HG03342 (cell line): ENCODE measurements around the gene SH3TC1.

Experiments
- ATAC-seq: cut with Tn5 transposase; IDR thresholded peaks from one replicate; pipeline ENCODE4 v1.9.1; 2021; ENCODE audit warnings: mild to moderate bottlenecking, moderate library complexity; ENCODE audit not compliant: unreplicated experiment

The SH3TC1 gene

GRCh38 chr4:8163436-8164193 is 35.5 kb upstream of the SH3TC1 start:
- no peak for ATAC-seq

DNA sequence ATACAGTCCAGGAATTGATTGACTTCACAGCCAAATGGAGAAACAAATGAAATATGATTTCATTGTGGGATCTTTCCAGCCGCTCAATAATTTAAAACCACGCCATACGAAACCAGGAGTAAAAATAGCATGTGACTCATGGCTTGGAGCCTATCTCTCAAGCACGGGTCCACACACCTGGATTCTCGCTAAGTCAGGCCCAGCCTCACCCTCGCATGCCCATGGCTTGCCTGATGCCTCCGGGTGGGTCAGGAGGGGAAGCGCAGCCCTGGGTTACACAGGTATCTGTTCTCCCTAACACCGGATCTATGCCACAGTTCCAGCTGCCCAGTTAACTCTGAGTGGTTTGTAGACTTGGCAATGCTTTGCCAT is 34.9 kb upstream of the SH3TC1 start:
- no peak for ATAC-seq

- ATAC-seq = no peak
Measured at GRCh38 chr4:8164687-8165086, 34.4 kb upstream of the SH3TC1 start.

DNA sequence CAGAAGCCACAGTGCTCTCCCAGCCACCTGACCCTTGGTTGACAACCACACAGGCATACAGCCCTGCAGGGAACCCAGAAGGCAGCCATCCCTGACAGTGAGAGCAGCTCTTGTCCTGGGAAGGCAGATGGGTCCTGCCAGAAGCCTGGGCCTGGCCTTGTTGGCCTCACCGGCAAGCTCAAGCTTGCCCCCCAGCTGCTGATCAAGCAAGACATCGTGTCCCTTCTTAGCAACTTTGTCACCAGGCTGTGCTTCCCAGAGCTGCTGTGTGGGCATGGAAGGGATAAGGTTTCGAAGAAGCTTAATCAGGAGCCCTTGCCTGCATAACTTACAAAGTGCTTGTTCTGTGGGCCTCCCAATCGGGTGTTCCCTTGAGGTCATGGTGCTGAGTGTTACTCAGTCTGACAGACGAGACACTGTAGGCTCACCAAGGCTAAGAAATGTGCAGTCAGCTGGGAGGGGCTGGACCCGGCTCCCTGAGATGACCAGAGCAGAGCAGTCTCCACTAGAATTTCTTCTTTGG is 33.7 kb upstream of the SH3TC1 start:
- ATAC-seq = no peak

- ATAC-seq = no peak
Measured at GRCh38 chr4:8167291-8167690, 31.8 kb upstream of the SH3TC1 start.

GRCh38 chr4:8167815-8168214 is 31.3 kb upstream of the SH3TC1 start:
- ATAC-seq = no peak

- ATAC-seq = no peak
Measured at GRCh38 chr4:8168232-8168631, 30.9 kb upstream of the SH3TC1 start.

GRCh38 chr4:8168832-8169598 is 30.1 kb upstream of the SH3TC1 start:
- ATAC-seq = no peak

GRCh38 chr4:8169763-8170162 is 29.3 kb upstream of the SH3TC1 start:
- ATAC-seq = no peak

DNA sequence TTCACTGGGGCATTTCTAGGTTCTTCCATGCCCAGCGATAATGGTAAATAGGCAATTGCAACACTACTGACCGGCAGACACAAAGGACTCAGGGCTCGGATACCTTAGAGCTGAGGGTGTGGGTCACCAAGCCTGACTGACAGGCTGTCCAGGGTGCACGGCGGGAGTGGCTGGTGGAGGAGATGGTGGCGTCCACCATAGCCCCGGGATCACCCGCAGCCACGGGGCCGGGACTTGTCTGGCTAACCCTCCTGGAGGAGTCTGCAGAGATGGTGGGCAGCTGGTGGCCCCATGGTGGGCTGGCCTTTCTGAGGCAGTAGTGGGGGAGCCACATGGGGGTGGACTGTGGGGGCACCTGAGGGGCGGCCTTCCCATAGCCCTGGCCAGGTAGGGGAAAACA is 28.7 kb upstream of the SH3TC1 start:
- ATAC-seq = no peak

DNA sequence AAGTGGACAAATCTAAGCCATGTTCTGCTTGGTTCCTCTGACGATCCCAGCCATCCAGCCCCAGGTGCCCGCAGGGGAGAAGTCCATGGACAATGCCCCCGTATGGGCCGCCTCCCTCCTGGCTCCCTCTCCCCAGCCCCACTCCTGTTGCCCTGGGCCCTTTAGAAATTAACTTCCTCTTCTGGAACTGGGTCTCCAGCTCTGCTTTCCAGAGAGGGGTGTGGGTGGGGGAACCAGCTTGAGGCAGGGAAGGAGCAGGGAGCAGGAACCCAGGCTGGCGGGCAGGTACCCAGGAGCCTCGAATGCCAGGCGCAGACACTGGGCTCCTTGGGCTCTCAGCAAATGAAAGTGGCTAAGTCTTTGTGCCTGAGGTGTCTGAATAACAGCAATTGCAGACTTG is 27.8 kb upstream of the SH3TC1 start:
- ATAC-seq = no peak

- ATAC-seq = peak; percentile 77
Measured at GRCh38 chr4:8171984-8172924, 26.8 kb upstream of the SH3TC1 start.

DNA sequence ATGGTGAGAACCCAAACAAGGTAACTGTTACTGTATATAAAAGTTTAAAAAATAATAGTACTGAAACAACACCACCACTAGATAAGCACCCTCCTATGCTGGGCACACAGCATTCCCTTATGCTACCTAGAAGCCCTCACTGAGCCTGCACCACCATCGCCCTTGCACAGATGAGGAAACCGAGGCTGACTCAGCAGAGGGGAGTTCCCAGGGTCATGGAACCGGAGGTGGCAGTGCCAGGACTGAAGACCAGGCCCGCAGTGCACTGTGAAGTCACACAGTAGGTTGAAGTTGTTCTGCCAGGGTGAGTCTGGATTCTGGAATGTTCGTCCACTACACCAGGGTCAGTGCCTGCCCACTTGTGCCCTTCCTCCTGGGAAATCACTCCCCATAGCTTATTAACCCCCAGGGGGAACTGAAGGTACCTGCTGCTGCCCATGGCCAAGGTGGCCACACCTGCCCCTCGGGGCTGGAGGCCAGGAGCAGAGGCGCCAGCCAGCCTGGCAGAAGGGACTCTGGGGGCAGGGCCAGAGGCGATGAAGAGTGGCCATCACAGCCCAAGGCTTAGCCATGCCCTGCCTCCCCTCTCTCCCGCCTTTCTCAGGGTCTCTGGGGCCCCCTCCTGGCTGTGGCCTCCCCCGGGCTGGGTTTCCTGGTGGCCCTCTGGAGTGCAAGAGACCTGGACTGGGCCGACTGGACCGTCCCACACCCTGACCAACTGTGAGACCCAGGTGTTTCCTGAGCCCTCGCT is 25.4 kb upstream of the SH3TC1 start:
- no peak for ATAC-seq

- no peak for ATAC-seq
Measured at GRCh38 chr4:8174970-8175369, 24.1 kb upstream of the SH3TC1 start.

DNA sequence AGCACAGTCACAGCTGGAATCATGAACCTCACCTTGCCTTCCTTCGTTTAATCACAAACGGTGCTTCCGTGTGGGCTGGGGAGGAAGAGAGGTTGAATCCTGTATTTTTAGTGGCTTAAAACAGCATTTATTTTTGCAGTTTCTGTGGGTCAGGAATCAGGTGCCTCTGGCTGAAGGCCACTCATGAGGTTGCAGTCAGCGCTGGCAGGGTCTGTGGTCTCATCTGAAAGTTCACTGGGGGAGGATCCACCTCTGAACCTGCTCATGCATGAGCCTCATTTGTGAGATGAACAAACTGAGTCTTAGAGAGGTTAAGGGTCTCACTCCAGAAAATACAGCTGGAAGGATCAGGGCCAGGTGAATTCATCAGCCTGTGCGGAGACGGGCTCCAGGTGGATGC is 23.4 kb upstream of the SH3TC1 start:
- no peak for ATAC-seq

DNA sequence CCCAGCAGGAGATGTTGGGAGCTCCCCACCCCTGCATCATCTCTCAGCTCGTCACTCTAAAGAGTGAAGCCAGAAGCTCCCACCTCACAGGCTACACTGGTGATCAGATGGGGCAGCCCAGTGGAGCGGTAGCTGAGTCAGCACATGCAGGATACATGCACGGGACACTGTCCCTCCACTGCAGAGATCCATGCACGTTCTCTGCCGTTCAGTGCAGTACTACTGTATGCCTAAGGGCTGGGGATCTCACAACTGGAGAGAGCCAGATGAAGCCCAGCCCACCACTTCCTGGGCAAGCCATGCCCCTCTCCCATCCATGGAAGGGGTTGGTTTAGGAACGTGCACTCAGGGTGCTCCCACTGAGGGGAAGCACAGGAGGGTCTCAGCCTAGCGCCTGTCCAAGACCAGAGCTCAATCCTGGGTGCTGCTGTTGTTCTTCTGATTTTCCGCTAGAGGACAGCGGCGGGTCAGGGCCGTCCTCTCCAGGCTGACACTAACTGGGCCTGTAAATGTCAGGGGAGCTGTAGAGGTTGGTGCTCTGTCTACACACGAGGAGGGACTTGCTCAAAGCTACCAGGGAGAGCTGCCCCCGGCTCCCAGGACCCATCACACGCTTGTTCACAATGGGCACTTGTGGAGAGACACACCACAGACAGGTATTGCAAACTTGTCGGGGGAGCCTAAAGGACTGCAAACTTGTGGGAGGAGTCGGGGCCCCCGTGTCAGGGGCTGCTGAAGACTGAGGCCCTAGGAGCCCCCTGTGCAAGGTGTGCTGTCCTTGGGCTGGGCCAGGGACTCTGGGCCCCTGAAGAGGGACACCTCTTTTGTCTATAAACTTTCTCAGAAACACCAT is 22.3 kb upstream of the SH3TC1 start:
- peak; percentile 63 for ATAC-seq

GRCh38 chr4:8177552-8177951 is 21.5 kb upstream of the SH3TC1 start:
- ATAC-seq = no peak

GRCh38 chr4:8177956-8178355 is 21.1 kb upstream of the SH3TC1 start:
- no peak for ATAC-seq

DNA sequence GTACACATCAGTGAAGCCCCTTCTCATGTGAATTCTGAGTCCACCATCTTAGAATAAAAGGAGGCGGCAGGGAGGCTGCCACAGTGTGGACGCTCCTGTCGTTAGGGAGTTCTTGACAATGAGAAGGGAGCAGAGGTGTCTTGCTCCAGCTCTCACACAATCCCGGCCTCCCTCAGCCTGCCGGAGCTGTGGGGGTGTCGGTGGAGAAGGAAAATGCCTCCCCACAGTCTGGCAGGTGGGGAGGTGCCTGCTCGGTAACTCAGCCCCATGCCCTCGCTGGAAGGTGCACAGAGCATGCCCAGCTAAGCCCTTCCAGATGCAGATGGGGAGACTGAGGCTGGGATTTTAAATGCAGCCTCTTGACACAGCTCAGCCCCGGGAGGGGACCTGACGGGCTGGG is 20.0 kb upstream of the SH3TC1 start:
- no peak for ATAC-seq

GRCh38 chr4:8179771-8180170 is 19.3 kb upstream of the SH3TC1 start:
- no peak for ATAC-seq
